Measurements from ENCODE around the gene STUM.

The STUM gene

DNA sequence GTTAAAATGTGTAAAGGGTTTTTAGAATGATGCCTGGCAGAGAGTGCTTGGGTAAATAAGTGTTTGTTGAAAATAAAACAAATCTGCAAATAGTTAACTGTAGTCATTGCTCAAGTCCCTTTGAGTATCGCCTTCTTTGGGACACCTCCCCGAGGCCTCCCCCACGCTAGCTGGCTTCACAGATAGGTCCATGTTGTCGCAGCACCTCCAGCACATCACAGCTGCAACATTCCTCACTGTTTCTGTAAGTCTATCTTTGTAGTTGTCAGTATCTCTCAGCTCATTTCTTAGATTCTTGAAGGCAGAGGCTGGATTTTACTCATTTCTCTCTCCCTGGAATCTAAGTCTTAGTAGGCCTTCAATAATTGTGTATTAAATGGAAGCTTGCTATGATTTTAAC lies 1.6 kb upstream of the STUM start:
- Histone ChIP-seq H3K27me3 (ENCODE audit: insufficient read depth, insufficient read length) (peaks cover 40% of the 10 kb centered on the region), H3K9ac (ENCODE audit: insufficient read length, low read depth) (no peak overlapping the region), H3K36me3 (ENCODE audit: insufficient read depth, insufficient read length, low read length) (no peaks in the 10 kb centered on the region), H3K4me3 (ENCODE audit: insufficient read length, low read depth) (no peak overlapping the region), H3K4me1 (ENCODE audit: insufficient read depth, insufficient read length) (peaks cover 11% of the 10 kb centered on the region), H3K9me3 (ENCODE audit: insufficient read depth, low read length) (no peaks in the 10 kb centered on the region)
- TF ChIP-seq ZNF274 (IDR thresholded peaks at IDR 0.05; ENCODE audit: low read depth, low read length) (no peak), YY1 (IDR thresholded peaks at IDR 0.05; ENCODE audit: insufficient read depth, insufficient read length) (no peak), SUZ12 (IDR thresholded peaks at IDR 0.05; ENCODE audit: extremely low read depth, insufficient read depth, insufficient read length) (no peak)
- DNase-seq (ENCODE audit: low read depth, low spot score) = no peak

DNA sequence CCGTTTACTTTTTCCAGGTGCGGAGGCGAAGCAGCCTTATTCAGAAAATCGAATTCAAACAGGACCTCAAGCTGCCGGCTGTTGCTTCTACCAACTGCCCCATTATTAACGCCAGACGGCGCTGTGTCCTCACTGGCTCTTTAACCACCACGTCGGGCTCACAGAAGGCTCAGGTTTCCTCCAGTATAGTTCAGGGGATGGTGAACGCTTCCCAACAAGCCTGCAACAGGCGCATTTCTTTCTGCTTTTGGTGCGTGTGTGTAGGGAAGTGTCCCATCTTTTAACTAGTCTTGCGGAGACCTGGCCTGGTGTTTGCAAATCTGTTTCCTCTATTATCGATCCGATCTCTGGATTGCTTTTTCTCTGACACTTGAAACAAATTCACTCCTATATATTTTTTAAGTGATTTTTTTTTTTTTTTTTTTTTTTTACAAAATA lies 791 bp upstream of the STUM start:
- H3K9ac ChIP-seq (ENCODE audit: insufficient read length, low read depth) = no peak overlapping the region
- no peaks in the 10 kb centered on the region for H3K36me3 ChIP-seq (ENCODE audit: insufficient read depth, insufficient read length, low read length)
- H3K9me3 ChIP-seq (ENCODE audit: insufficient read depth, low read length) = no peaks in the 10 kb centered on the region
- peaks cover 11% of the 10 kb centered on the region for H3K4me1 ChIP-seq (ENCODE audit: insufficient read depth, insufficient read length)
- peaks cover 43% of the 10 kb centered on the region for H3K27me3 ChIP-seq (ENCODE audit: insufficient read depth, insufficient read length)
- TF ChIP-seq ZNF274 (IDR thresholded peaks at IDR 0.05; ENCODE audit: low read depth, low read length) (no peak), SUZ12 (IDR thresholded peaks at IDR 0.05; ENCODE audit: extremely low read depth, insufficient read depth, insufficient read length) (no peak), YY1 (IDR thresholded peaks at IDR 0.05; ENCODE audit: insufficient read depth, insufficient read length) (no peak)
- DNase-seq (ENCODE audit: low read depth, low spot score) = peak; percentile 95
- H3K4me3 ChIP-seq (ENCODE audit: insufficient read length, low read depth) = no peak overlapping the region

DNA sequence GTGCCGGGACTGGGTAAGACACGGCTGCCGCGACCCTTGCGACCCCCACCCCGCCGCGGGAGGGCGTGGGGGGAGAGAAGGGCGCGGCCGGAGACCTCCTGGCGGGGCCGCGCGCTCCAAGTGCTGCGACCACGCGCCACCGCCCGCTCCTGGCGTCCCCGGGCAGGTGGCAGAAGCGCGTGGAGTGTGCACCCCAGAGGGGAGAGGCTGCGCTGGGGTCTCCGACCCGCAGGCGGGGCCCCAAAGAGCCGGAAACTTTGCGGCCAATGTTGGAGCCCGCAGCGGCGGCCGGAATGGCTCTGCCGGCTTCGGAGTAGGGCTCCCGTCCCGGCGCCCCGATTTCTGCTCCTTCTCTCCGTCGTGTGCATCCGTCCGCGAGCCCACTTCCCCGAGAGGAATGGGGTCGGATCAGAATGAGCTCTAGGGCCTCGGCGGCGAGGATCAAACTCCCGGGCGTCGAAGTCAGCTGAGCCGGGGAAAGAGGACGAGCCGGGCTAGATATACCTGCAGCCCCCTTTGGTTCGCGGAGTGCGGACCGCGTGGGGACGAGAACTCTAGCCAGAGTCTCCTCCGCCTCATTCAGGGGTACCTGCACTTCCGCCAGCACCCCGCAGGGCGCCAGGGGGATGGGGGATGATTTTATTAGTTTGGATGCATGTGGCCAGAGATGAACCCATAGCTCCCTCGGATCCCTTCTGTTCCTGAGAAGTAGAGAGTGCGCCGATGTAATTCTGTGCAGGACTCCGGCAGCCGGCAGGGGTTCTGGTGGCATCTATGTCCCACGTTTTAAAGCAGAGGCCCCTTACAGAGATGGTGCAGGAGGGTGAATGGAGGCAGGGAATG lies 751 bp downstream of the STUM start:
- H3K4me1 ChIP-seq (ENCODE audit: insufficient read depth, insufficient read length) = peaks cover 11% of the 10 kb centered on the region
- H3K9ac ChIP-seq (ENCODE audit: insufficient read length, low read depth) = peak overlapping the region; percentile 53
- no peaks in the 10 kb centered on the region for H3K36me3 ChIP-seq (ENCODE audit: insufficient read depth, insufficient read length, low read length)
- TF ChIP-seq YY1 (IDR thresholded peaks at IDR 0.05; ENCODE audit: insufficient read depth, insufficient read length) = no peak
- no peak for TF ChIP-seq ZNF274 (IDR thresholded peaks at IDR 0.05; ENCODE audit: low read depth, low read length)
- TF ChIP-seq SUZ12 (IDR thresholded peaks at IDR 0.05; ENCODE audit: extremely low read depth, insufficient read depth, insufficient read length) = peak; percentile 61
- no peak for DNase-seq (ENCODE audit: low read depth, low spot score)
- peaks cover 44% of the 10 kb centered on the region for H3K27me3 ChIP-seq (ENCODE audit: insufficient read depth, insufficient read length)
- H3K4me3 ChIP-seq (ENCODE audit: insufficient read length, low read depth) = peak overlapping the region; percentile 44
- H3K9me3 ChIP-seq (ENCODE audit: insufficient read depth, low read length) = no peaks in the 10 kb centered on the region

DNA sequence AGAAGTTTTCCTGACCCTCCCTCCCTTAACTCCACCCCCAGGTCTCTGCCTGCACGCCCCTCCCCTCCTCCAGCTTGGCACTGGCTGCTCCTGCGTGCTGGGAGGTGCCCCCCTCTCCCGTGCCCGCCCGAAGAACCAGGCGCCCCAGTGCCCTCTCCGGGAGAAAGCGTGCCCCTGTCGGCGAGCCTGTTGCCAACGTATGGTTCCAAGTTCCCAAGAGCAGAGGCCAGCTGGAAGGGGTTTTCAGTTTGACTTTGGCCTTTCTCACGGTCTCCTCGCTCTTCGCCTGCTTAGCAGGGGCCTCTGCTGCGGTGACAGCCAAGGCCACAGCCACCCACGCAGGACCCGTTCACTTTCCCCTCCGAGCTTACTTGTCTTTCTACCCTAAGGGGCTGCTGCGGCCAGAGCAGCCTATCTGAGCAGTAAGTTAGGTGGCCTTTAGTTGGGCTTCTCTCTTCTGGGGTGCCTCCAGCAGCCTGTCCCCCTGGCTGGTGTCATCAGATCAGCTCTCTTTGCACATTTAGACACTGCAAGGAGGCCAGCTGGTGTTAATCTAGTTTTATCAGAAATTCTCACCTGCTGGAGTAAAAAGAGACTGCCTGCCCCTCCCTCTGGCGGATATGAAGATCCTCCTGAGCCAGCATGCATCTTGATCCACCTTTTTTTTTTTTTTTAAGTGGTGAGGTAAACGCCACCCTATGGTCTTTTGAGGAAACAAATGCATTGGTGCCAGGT lies 1.5 kb downstream of the STUM start:
- no peak for DNase-seq (ENCODE audit: low read depth, low spot score)
- Histone ChIP-seq H3K4me3 (ENCODE audit: insufficient read length, low read depth) (peak overlapping the region; percentile 44), H3K9me3 (ENCODE audit: insufficient read depth, low read length) (no peaks in the 10 kb centered on the region), H3K9ac (ENCODE audit: insufficient read length, low read depth) (peak overlapping the region; percentile 51), H3K36me3 (ENCODE audit: insufficient read depth, insufficient read length, low read length) (no peaks in the 10 kb centered on the region), H3K27me3 (ENCODE audit: insufficient read depth, insufficient read length) (peaks cover 44% of the 10 kb centered on the region), H3K4me1 (ENCODE audit: insufficient read depth, insufficient read length) (peaks cover 11% of the 10 kb centered on the region)
- TF ChIP-seq YY1 (IDR thresholded peaks at IDR 0.05; ENCODE audit: insufficient read depth, insufficient read length) = no peak
- TF ChIP-seq SUZ12 (IDR thresholded peaks at IDR 0.05; ENCODE audit: extremely low read depth, insufficient read depth, insufficient read length) = peak; percentile 23
- TF ChIP-seq ZNF274 (IDR thresholded peaks at IDR 0.05; ENCODE audit: low read depth, low read length) = no peak

DNA sequence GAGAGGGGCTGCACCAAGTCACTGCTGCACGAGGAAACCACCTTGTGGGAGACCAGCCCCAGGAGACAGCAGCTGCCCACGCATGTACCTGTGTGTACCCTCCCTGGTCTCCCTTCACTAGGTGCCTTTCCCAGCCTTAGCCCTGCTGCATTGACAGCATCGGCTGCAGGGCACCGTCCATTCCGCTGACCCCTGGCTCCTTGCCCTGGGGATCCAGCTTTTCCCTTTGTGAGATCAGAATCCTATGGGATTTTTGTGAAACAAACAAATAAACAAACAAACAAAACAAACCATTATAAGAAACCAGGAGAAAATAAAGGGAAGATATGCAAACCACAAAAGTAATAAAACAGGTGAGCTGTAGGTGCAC lies 2.1 kb downstream of the STUM start:
- H3K4me1 ChIP-seq (ENCODE audit: insufficient read depth, insufficient read length) = peaks cover 11% of the 10 kb centered on the region
- H3K4me3 ChIP-seq (ENCODE audit: insufficient read length, low read depth) = no peak overlapping the region
- peaks cover 42% of the 10 kb centered on the region for H3K27me3 ChIP-seq (ENCODE audit: insufficient read depth, insufficient read length)
- H3K9me3 ChIP-seq (ENCODE audit: insufficient read depth, low read length) = no peaks in the 10 kb centered on the region; the same call in 1 of the 2 replicates
- no peak overlapping the region for H3K9ac ChIP-seq (ENCODE audit: insufficient read length, low read depth)
- TF ChIP-seq YY1 (IDR thresholded peaks at IDR 0.05; ENCODE audit: insufficient read depth, insufficient read length) = no peak
- TF ChIP-seq ZNF274 (IDR thresholded peaks at IDR 0.05; ENCODE audit: low read depth, low read length) = no peak
- no peak for TF ChIP-seq SUZ12 (IDR thresholded peaks at IDR 0.05; ENCODE audit: extremely low read depth, insufficient read depth, insufficient read length)
- no peaks in the 10 kb centered on the region for H3K36me3 ChIP-seq (ENCODE audit: insufficient read depth, insufficient read length, low read length)
- no peak for DNase-seq (ENCODE audit: low read depth, low spot score)

DNA sequence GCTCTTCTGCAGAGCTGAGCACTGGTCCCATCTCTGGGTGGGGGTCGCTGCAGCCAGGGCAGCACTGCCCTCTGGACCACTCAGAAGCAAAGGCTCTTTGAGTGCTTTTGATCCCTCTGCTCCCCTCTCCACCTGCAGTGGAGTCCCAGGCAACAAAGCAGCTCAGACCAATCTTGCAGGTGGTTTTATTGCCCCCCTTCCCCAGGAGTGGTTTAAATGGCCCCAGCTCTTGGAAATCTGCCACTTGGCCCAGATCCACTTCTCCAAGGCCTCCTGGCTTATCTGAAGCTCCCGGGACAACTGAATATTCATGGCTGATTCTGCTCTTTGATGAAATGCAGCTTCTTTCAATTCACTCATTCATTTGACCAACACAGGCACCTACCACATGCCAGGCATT lies 2.7 kb downstream of the STUM start:
- H3K27me3 ChIP-seq (ENCODE audit: insufficient read depth, insufficient read length) = peaks cover 36% of the 10 kb centered on the region
- TF ChIP-seq ZNF274 (IDR thresholded peaks at IDR 0.05; ENCODE audit: low read depth, low read length) (no peak), YY1 (IDR thresholded peaks at IDR 0.05; ENCODE audit: insufficient read depth, insufficient read length) (no peak), SUZ12 (IDR thresholded peaks at IDR 0.05; ENCODE audit: extremely low read depth, insufficient read depth, insufficient read length) (no peak)
- no peaks in the 10 kb centered on the region for H3K36me3 ChIP-seq (ENCODE audit: insufficient read depth, insufficient read length, low read length)
- no peak overlapping the region for H3K4me3 ChIP-seq (ENCODE audit: insufficient read length, low read depth)
- peaks cover 3% of the 10 kb centered on the region; the same call in 1 of the 2 replicates for H3K9me3 ChIP-seq (ENCODE audit: insufficient read depth, low read length)
- no peak for DNase-seq (ENCODE audit: low read depth, low spot score)
- H3K9ac ChIP-seq (ENCODE audit: insufficient read length, low read depth) = no peak overlapping the region
- H3K4me1 ChIP-seq (ENCODE audit: insufficient read depth, insufficient read length) = peaks cover 11% of the 10 kb centered on the region

DNA sequence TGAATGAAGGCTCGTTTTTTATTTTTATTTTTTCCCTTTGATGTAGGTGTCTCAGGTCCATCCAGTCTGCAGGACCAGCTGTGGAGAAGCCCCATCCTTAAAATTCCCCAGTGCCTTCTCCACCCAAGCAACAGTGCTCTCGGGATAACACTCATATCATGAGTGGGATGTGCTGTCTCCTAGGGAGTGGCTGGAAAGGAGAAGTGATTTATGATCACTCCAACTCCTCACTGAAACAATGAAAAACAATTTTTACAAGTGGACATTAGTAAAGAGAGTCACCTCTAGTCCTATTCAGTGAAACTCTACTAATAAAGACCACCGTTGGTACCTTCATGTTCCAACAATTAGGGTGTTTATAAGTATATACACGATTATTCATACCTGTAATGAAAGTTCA lies 3.5 kb downstream of the STUM start:
- TF ChIP-seq SUZ12 (IDR thresholded peaks at IDR 0.05; ENCODE audit: extremely low read depth, insufficient read depth, insufficient read length) = no peak
- TF ChIP-seq ZNF274 (IDR thresholded peaks at IDR 0.05; ENCODE audit: low read depth, low read length) = no peak
- no peak for TF ChIP-seq YY1 (IDR thresholded peaks at IDR 0.05; ENCODE audit: insufficient read depth, insufficient read length)
- Histone ChIP-seq H3K4me3 (ENCODE audit: insufficient read length, low read depth) (no peak overlapping the region), H3K36me3 (ENCODE audit: insufficient read depth, insufficient read length, low read length) (no peaks in the 10 kb centered on the region), H3K27me3 (ENCODE audit: insufficient read depth, insufficient read length) (peaks cover 32% of the 10 kb centered on the region), H3K9me3 (ENCODE audit: insufficient read depth, low read length) (peaks cover 3% of the 10 kb centered on the region; the same call in 1 of the 2 replicates), H3K4me1 (ENCODE audit: insufficient read depth, insufficient read length) (peaks cover 11% of the 10 kb centered on the region), H3K9ac (ENCODE audit: insufficient read length, low read depth) (no peak overlapping the region)
- no peak for DNase-seq (ENCODE audit: low read depth, low spot score)

Data from NT2/D1 (cell line).